Medulla oblongata (tissue), 1 donor: Measurements from ENCODE around the gene ST7.
A peak's percentile ranks its signal among the peaks of the same experiment; 100 is the strongest.
"Not testable (repeated sequence)": the region's sequence is repeated elsewhere in the genome, so short reads cannot be mapped to it uniquely, and the experiment has no call there.

ENCODE experiments used
- DNase-seq: peaks from one replicate; pipeline ENCODE4 v3.0.0-alpha.2; 2015; ENCODE audit errors: extremely low spot score

ST7 gene

DNA sequence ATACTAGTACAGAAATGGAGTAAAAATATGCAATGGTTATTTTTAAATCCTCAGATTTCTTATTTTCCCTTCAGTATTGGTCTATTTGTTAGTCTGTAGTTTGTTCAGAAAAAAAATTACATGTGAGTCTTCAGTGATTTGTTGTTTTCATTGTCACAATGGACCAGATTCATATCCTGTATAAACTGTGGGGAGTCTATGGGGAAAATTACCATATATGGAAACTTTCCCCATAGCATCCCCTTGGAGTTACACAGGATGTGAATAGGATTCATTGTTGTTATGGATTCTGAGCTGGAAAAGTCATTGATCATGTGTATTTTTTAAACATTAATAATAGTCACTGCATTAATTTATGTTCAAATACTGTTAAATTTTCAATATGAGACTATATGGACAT is 72.6 kb downstream of the ST7 start:
- DNase-seq = no peak

DNA sequence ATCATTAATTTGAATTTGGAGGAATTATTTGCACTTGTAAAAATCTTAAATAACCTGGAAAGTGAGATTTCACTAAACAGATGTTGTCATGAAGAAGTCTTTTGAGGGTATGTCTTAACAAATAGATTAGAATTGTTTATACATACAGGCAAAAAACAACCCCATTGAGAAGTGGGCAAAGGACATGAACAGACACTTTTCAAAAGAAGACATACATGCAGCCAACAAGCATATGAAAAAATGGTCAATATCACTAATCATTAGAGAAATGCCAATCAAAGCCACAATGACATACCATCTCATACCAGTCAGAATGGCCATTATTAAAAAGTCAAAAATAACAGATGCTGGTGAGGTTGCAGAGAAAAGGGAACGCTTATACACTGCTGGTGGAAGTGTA is 77.0 kb downstream of the ST7 start:
- not testable (repeated sequence) for DNase-seq

DNA sequence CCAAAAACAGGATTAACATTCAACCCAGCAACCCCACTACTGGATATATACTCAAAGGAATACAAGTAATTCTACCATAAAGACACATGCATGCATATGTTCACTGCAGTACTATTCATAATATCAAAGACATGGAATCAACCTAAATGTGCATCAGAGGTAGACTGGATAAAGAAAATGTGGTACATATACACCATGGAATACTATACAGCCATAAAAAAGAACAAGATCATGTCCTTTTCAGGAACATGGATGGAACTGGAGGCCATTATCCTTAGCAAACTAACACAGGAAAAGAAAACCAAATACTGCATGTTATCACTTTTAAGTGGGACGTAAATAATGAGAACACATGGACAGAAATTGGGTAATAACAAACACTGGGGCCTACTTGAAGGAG is 77.5 kb downstream of the ST7 start:
- not testable (repeated sequence) for DNase-seq

DNA sequence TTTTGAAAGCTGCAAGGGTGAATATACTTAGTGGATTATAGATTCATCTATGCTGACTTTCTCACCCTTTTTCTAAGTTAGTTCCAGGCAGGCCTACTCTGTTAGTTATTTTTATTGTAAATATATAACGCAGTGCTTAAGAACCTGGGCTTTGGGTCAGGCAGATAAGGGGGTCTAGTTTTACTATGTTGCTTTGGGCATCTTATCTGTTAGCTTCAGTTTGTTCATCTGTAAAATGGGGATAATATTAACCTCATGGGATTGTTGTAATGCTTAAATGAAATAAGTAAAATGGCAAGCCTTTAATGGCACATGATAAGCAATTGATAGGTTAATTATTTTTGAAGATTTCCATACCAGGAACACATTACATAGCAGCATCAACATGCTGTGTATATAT is 79.5 kb downstream of the ST7 start:
- no peak for DNase-seq

DNA sequence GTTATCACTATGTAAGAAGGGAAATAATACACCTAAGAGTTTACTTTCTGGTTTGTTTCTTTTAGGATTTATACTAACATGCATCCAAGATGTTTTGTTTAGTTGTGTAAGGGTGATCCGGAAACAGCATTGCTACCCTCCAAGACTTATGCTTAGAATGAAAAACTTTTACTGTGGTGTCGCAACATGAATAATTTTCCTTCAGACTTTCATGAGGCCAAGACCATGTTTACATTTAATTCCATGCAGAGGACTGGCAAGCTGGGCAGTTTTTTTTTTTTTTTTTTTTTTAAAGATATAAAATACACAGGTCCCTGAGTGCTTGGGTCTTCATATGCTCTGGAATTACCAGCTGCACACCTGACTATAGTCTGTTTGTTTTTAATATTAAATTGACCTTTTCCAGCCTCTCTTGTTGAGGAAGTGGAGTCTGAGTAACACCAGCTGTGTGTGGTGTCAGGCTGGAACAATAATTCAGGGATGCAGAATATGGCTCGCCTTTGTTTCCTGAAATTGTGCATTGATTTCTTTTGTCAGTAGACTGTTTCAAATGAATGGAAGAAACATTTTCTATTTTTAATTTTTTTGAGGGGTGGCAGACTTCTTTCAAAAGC is 81.7 kb downstream of the ST7 start:
- DNase-seq = no peak

DNA sequence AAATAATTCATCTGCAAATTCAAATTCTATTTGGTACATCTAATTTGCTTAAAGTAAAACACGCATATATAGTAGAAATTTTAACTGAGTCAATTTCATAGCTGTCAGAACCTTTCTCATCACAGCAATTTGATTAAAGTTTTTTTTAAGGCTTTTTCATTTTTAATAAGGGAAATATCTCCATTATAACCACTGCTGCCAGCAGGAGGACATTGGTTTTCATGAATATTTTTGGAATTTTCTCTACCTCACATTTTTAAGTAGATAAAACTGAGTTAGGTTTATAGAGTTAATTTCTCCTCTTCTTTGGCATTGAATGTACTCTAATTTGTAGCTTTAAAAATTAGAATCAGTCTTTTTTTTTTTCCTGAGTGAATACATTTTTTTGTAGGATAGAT is 82.2 kb downstream of the ST7 start:
- DNase-seq = no peak

DNA sequence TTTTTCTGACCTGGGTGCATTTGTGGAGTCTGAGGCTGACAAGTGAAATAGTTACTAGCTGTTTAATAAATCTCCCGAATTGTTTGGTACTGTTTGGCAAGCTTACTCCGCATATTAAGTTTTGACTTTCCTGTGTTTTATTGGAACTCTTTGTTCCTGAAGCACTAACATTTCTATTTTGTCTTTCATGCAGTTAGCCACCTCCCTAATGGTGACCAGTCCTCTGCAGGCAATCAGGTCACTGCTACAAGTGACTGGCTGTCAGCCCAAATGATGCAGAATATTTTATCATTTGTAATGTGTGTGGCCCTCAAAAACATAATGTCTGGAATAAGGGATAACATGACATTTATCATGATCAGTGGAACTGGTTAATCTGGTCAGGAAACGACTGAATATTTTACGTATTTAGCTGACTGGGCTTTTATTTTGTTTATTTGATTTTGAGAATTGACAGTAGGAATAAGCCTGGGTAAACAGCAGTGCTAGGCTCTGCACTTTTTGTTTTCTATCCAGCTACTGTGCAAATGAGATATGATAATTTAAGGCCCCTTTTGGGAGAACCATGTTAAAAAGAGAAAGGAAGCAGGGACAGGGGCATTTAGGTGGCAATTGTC is 82.9 kb downstream of the ST7 start:
- DNase-seq = no peak

DNA sequence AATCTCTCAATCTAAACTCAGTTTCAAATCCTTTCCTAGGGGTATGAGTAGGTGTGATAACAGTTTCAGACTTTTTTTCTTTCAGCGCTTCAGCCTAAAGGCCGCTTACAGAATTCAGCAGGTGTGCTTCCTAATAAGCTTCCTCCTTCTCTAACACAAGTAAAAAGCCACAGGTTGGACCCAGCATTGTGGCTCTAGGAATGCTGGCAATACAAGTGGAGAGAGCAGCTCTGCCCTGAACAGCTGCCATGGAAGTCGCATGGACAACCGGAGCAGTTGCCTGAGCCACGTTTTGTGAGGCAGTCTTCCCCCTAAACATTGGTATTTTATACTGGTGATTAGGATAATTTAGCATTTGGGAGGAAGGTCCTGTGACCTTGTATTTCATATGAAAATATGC is 83.5 kb downstream of the ST7 start:
- DNase-seq = no peak

DNA sequence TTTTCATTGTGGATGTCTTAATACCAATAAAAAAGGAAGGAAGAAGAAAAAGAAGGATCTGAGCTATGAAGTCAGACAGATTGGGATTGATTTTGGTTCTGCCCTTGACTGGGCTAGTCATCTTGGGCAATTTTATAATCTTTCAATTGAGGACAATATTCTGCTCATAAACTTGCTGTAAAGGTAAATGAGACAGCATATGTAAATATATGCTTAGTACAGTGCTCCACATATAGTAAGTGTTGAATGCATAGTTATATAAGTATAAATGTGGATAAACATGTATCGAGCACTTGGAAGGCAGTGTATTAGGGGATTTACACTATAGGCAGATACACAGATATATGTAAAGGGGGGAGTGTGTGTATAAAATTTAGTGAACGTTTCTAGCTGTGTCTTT is 85.1 kb downstream of the ST7 start:
- DNase-seq = no peak

DNA sequence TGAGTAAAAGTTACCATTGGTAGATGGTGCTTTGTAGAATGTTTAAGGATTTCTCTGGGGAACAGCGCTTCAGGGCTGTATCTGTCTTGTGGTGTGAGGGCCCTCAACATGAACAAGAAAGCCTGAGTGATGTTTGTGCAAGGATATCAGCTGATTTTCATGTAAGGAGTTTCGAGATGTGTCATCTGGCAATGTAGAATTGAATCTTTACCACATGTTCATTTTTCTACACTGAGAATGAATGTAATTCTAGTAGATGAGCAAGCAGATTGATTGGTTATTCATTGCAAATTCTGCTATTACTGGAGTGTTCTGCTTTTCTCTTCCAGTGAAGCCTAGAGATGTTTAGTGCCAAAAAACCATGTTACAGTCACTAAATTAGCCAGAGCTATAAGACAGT is 87.7 kb downstream of the ST7 start:
- DNase-seq = no peak

DNA sequence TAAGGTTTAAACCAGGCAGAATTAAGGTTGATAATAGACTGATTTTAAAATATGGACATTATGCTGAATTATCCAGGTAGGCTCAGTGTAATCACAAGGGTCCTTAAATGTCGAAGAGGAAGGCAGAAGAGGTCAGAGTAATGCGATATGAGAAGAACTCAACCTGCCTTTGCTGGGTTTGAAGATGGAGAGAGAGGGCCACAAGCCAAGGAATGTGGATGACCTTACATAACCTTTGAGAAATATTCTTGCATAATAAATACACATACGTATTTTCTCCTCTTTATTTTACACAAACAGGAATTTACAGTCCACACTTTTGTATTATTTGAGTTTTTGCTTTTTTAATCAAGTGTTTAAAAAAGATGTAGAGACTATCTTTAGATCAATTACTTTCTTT is 88.5 kb downstream of the ST7 start:
- DNase-seq = no peak

DNA sequence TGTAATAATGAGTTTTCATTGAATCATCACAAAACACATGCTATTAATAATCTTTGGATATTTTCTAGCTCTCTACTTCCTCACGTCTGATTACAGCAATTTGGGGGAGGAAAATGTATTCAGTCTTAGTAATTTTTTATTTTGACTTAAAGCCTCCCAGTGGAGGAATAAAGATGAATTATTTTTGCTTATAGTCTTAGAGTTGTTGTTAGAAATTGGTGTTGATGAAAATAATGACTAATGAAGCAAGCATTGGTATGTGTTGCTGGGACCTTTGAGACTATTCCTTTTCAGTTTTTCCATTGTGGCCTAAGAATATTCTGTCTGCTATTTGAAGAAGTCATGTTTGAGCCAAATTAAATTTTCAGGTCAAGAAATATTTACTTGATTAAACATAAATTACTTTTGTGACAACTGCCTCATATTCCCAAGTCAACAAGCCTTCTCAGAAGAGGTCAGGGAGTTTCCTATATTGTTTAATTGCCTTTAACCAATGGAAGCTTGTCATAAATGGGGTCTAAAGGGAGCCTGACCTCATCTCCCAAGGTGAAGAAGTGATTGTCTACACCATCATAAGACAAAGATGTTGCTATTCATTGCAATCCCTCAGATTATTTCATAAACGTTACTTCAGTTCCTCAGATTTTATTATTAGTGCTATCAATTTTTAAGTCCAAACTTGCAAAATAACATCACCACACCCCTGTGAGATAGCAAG is 90.0 kb downstream of the ST7 start:
- DNase-seq = no peak

DNA sequence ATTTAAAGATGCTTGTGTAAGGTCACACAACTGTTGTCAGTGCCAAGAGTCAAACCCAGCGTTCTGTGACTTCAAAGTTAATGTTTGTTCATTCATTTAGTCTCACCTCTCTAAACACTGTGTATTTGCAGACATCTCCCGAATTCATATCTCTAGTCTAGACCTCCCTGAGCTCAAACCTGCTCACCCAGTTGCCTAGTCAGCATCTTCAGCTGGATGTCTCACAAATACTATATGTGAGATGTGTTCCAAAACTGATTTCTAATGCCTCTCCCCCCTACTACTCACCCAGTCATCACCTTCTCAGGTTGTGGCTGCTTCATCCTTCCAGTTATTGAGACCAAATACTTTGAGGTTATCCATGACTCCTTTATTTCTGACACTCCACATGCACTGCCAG is 91.4 kb downstream of the ST7 start:
- DNase-seq = no peak

DNA sequence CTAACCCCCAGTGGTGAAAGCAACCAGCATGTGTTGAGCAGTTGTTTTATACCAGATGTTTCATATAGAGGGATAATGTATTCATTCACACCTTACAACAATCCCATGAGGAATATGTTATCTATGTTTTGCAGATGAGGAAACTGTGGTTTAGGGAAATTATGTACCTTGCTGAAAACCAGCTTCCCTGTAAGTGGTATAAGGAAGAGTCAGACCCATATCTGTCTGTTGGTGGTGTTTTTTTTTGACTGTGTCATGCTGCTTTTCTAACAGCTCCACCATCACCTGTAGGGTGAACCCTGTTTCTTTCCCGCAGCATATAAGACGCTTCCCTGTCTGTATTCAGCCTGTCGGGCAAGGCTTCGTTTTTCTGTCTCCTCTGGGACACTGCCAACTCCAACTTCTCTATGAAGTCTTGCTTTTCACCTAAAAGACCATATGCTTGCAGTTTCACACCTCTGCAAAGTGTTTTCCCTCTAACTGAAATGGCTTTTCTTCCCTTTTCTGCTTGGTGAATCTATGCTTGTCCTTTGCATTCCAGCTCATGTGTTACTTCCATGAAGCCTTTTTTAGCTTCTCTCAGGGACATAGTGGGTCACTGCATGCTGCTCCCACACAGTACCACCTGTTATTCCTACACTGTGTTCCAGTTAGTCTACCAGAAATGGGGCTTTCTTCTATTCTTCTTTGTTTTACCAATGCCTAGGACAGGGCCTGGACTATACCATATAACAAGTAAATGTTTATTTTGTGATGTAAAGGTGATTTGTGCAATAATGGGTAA is 92.8 kb downstream of the ST7 start:
- no peak for DNase-seq

DNA sequence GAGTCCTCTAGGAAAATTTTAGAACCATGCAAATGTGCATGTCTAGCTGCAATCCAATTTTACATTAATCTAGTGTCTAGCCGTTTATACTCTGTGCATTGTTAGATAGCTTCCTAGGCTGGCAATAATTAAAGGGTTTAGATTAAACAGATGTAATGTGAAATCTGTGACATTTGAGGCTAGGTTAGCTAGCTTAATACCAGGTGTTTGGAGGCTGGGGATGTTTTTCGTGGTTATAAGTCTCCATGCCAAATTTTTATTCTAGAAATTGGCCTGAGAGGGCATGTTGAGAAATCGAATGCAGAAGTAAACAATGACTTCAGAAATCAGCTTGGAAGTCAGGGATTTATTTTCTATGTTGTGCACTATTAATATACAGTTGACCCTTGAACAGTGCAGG is 94.2 kb downstream of the ST7 start:
- no peak for DNase-seq

DNA sequence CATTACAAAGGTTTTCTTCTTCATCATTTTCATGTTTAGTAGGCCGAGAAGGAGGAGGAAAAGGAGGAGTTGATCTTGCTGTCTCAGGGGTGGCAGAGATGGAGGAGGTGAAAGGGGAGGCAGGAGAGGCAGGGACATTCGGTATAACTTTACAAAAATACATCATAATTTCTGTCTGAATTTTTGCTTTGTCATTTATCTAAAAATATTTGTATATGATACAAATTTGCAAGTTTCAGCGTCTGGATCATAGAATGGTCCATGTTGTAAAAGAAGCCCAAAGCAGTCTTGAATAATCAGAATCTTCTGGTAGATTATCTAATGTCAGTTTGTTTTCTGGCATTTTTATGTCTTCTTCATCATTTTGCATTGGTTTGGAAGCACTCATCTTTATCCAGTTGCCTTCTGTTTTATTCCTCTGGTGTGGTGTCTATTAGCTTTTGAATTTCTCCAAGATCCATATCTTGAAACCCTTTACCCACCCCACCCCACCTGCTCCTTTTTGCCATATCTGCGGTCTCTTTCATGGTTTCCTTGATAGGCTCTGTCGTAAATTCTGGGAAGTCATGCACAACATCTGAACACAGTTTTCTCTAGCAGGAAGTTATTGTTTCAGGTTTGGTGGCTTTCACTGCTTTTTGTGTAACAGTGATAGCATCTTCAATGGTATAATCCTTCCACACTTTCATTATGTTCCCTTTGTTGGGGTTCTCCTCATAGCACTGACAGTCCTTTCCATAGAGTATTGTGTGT is 95.0 kb downstream of the ST7 start:
- no peak for DNase-seq

DNA sequence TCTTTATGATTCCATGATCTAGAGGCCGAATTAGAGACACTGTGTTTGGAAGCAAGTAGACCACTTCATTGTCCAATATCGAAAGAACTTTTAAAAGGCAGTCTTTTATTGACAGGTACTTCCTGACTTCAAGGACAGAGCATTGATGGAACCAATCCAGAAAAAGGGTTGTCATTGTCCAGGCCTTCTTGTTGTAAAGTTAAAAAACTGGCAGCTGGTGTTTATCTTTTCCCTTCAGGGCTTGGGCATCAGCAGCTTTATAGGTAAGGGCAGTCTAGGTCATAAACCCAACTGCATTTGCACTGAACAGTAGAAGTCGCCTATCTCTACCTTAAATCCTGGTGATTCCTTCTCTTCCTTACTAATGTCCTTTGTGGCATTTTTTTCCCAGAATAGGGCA is 95.6 kb downstream of the ST7 start:
- DNase-seq = no peak

DNA sequence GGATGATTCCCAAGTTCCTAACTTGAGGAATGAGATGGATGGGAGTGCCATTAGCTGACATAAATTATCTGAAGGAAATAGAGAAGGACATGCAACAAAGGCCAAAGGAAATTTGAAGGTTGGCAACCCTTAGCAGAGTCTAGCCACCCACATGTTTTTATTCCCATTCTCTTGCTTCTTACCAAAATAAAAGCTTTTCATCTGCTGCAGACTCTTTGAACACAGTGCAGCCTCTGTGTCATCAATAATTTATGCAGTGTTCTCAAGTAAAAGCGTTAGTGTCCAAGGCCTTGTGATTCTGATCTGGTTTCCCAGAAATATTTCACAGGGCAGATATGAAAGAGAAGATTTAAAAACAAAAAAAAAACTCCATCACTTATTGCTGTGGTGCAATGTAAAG is 98.5 kb downstream of the ST7 start:
- DNase-seq = peak; percentile 83

DNA sequence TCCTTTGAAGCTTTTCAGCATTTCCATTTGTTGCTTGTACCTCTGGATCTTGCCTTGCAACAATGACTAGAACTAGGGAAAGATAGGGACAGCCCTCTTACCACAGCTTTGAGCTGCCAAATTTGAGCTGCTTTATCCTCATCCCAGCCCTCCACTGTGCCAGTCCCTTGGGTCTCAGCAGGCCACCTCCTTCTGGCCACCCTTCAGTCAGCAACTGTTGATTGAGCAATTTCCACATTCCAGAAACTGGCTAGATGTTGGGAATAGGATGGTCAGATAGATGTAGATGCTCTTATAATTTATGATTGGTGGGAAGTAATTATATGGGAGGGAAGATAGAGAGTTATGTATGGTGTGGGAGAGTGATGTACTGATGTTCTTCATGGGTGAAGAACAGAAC is 100.1 kb downstream of the ST7 start:
- DNase-seq = no peak

DNA sequence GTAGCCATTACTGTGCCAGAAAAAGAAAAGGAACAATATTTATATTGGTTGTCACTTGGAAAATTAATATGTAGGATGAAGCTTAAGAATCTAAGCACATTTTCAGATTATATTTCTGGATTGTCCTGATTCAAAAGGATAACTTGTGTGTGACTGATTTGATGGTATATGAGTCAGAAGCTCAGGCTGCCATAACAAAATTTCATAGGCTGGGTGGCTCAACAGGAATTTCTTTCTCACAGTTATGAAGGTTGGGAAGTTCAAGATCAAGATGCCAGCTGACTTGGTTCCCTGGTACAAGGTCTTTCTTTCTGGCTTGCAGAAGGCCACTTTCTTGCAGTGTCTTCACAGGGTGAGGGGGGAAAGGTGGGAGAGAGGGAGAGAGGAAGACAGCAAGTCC is 108.5 kb downstream of the ST7 start:
- DNase-seq = no peak

DNA sequence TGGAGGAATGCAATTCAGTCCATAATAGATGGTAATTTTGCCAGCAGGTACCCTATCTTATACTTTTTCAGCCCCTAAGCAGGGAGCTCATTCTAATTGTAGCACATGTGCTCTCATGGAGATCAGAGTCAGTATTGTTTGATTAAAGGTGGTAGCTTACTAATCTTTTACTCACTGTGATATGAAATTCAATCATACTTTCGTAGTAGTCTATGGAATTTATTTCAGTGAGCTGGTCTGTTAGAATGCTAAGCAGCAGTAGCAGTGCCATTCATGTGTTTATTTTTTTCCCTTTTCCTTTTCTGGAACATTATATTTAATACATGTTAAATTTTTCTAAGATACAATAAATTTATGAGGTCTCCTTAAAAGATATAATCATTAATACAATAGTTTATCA is 109.0 kb downstream of the ST7 start:
- DNase-seq = no peak

DNA sequence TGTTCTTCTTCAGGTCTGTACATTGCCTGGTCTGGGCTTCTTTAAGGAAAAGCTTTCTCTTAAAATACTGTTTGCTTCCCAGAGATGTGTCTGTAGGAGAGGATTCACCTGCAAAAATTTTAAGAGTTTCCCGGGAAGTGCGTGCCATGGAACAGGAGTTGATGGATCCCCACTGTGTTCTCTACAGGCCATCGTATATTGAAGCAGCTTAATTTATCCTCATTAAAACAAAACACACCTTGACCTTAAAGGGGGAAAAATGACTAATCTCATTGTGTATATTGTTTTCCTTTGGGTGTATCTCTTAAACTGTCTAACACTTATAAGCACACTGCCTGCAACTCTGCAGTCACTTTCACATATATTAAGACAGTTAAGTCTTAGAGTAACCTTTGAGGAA is 111.4 kb downstream of the ST7 start:
- no peak for DNase-seq
